ENCODE data around the gene SLC40A1.

SLC40A1 gene

GRCh38 chr2:189584686-189585085 is 4.1 kb upstream of the SLC40A1 start:
- Histone ChIP-seq H4K20me1 (ENCODE audit: insufficient read depth, low read length, poor library complexity, severe bottlenecking) (peaks cover 4% of the 10 kb centered on the region), H3K9ac (ENCODE audit: low read depth, low read length, poor library complexity, severe bottlenecking) (no peak overlapping the region), H3K4me3 (ENCODE audit: low read length, poor library complexity, severe bottlenecking) (no peak overlapping the region), H3K9me3 (ENCODE audit: insufficient read depth, low read depth, low read length) (no peaks in the 10 kb centered on the region), H3K4me2 (ENCODE audit: low read depth, low read length, poor library complexity, severe bottlenecking) (no peak overlapping the region), H3K79me2 (ENCODE audit: insufficient read depth, low read length) (peaks cover 8% of the 10 kb centered on the region), H2AFZ (ENCODE audit: low read length) (peak overlapping the region; percentile 40), H3K4me1 (ENCODE audit: insufficient read depth, low read length, poor library complexity, severe bottlenecking) (peaks cover 32% of the 10 kb centered on the region), H3K27me3 (ENCODE audit: insufficient read depth, low read length, poor library complexity, severe bottlenecking) (no peaks in the 10 kb centered on the region), H3K36me3 (ENCODE audit: insufficient read depth, low read length) (no peaks in the 10 kb centered on the region), H3F3A (ENCODE audit: low read depth) (peaks cover 3% of the 10 kb centered on the region; the same call in 1 of the 2 replicates), H3K9me2 (replicated peaks; ENCODE audit: low read depth, low read length) (no peaks in the 10 kb centered on the region)
- TF ChIP-seq CTCF (conservative IDR thresholded peaks at IDR 0.05; ENCODE audit: low read length) = no peak
- no peak for TF ChIP-seq EZH2phosphoT487 (IDR thresholded peaks at IDR 0.05; ENCODE audit: borderline replicate concordance)

- H2AFZ ChIP-seq (ENCODE audit: low read length) = no peak overlapping the region
- H3K27me3 ChIP-seq (ENCODE audit: insufficient read depth, low read length, poor library complexity, severe bottlenecking) = no peaks in the 10 kb centered on the region
- peaks cover 44% of the 10 kb centered on the region for H3K4me1 ChIP-seq (ENCODE audit: insufficient read depth, low read length, poor library complexity, severe bottlenecking)
- peaks cover 15% of the 10 kb centered on the region for H4K20me1 ChIP-seq (ENCODE audit: insufficient read depth, low read length, poor library complexity, severe bottlenecking)
- no peak overlapping the region for H3K9ac ChIP-seq (ENCODE audit: low read depth, low read length, poor library complexity, severe bottlenecking)
- H3K9me3 ChIP-seq (ENCODE audit: insufficient read depth, low read depth, low read length) = no peaks in the 10 kb centered on the region
- H3K9me2 ChIP-seq (replicated peaks; ENCODE audit: low read depth, low read length) = no peaks in the 10 kb centered on the region
- peaks cover 20% of the 10 kb centered on the region for H3K79me2 ChIP-seq (ENCODE audit: insufficient read depth, low read length)
- H3F3A ChIP-seq (ENCODE audit: low read depth) = peaks cover 3% of the 10 kb centered on the region; the same call in 1 of the 2 replicates
- H3K4me3 ChIP-seq (ENCODE audit: low read length, poor library complexity, severe bottlenecking) = no peak overlapping the region
- no peak overlapping the region for H3K4me2 ChIP-seq (ENCODE audit: low read depth, low read length, poor library complexity, severe bottlenecking)
- no peak for TF ChIP-seq CTCF (conservative IDR thresholded peaks at IDR 0.05; ENCODE audit: low read length)
- no peak for TF ChIP-seq EZH2phosphoT487 (IDR thresholded peaks at IDR 0.05; ENCODE audit: borderline replicate concordance)
- H3K36me3 ChIP-seq (ENCODE audit: insufficient read depth, low read length) = no peaks in the 10 kb centered on the region
Observed at GRCh38 chr2:189583227-189584198, 2.9 kb upstream of the SLC40A1 start.

- peak overlapping the region; percentile 84 for H3K4me3 ChIP-seq (ENCODE audit: low read length, poor library complexity, severe bottlenecking)
- H3K9me3 ChIP-seq (ENCODE audit: insufficient read depth, low read depth, low read length) = no peaks in the 10 kb centered on the region
- no peak for TF ChIP-seq EZH2phosphoT487 (IDR thresholded peaks at IDR 0.05; ENCODE audit: borderline replicate concordance)
- TF ChIP-seq CTCF (conservative IDR thresholded peaks at IDR 0.05; ENCODE audit: low read length) = no peak
- no peak overlapping the region for H2AFZ ChIP-seq (ENCODE audit: low read length)
- peak overlapping the region; percentile 93 for H3K4me2 ChIP-seq (ENCODE audit: low read depth, low read length, poor library complexity, severe bottlenecking)
- no peaks in the 10 kb centered on the region for H3K27me3 ChIP-seq (ENCODE audit: insufficient read depth, low read length, poor library complexity, severe bottlenecking)
- H3K9ac ChIP-seq (ENCODE audit: low read depth, low read length, poor library complexity, severe bottlenecking) = peak overlapping the region; percentile 86
- H3K9me2 ChIP-seq (replicated peaks; ENCODE audit: low read depth, low read length) = no peaks in the 10 kb centered on the region
- peaks cover 23% of the 10 kb centered on the region for H4K20me1 ChIP-seq (ENCODE audit: insufficient read depth, low read length, poor library complexity, severe bottlenecking)
- H3F3A ChIP-seq (ENCODE audit: low read depth) = peaks cover 3% of the 10 kb centered on the region; the same call in 1 of the 2 replicates
- H3K79me2 ChIP-seq (ENCODE audit: insufficient read depth, low read length) = peaks cover 27% of the 10 kb centered on the region
- H3K36me3 ChIP-seq (ENCODE audit: insufficient read depth, low read length) = no peaks in the 10 kb centered on the region
- H3K4me1 ChIP-seq (ENCODE audit: insufficient read depth, low read length, poor library complexity, severe bottlenecking) = peaks cover 51% of the 10 kb centered on the region
Observed at GRCh38 chr2:189582809-189583192, 2.2 kb upstream of the SLC40A1 start.
